ENCODE results near the gene TMEM72. TPM values are rescaled to one million over a fixed set of nuclear protein-coding genes. Genes with fewer than 3 reads are reported as not detected.

Gene TMEM72
- total and polyA plus RNA-seq, 4 donors = 0.33 to 8.0 (median 0.92) TPM

GRCh38 chr10:44949915-44950314 is 38.8 kb downstream of the TMEM72 start:
- 50% methylated on average over 3 of the region's 3 CpGs for WGBS (ENCODE audit: insufficient coverage)
- no peak overlapping the region for H3K27ac ChIP-seq (ENCODE audit: low read depth, low read length)
- H3K9me3 ChIP-seq (ENCODE audit: control insufficient read depth, insufficient read depth, low read length) = no peaks in the 10 kb centered on the region
- no peaks in the 10 kb centered on the region for H3K36me3 ChIP-seq (ENCODE audit: control insufficient read depth, insufficient read depth, low read length)
- no peak overlapping the region for H3K4me3 ChIP-seq (ENCODE audit: low read depth, low read length)
- no peak for DNase-seq (ENCODE audit: low read depth in 4 of 6, low spot score in 6 of 6)
- H3K4me1 ChIP-seq (ENCODE audit: control insufficient read depth, insufficient read depth, low read length) = peaks cover 14% of the 10 kb centered on the region
- H3K27me3 ChIP-seq (ENCODE audit: control insufficient read depth, insufficient read depth, low read length) = no peaks in the 10 kb centered on the region

- Histone ChIP-seq H3K4me1 (ENCODE audit: control insufficient read depth, insufficient read depth, low read length) (peaks cover 14% of the 10 kb centered on the region), H3K4me3 (ENCODE audit: low read depth, low read length) (no peak overlapping the region), H3K9me3 (ENCODE audit: control insufficient read depth, insufficient read depth, low read length) (no peaks in the 10 kb centered on the region), H3K36me3 (ENCODE audit: control insufficient read depth, insufficient read depth, low read length) (no peaks in the 10 kb centered on the region), H3K27ac (ENCODE audit: low read depth, low read length) (no peak overlapping the region), H3K27me3 (ENCODE audit: control insufficient read depth, insufficient read depth, low read length) (no peaks in the 10 kb centered on the region)
- WGBS (ENCODE audit: insufficient coverage) = 88% methylated on average over 9 of the region's 10 CpGs
- DNase-seq (ENCODE audit: low read depth in 4 of 6, low spot score in 6 of 6) = no peak
Observed at GRCh38 chr10:44950326-44951225, 39.4 kb downstream of the TMEM72 start.

GRCh38 chr10:44951576-44952226 is 40.6 kb downstream of the TMEM72 start:
- no peak overlapping the region for H3K27ac ChIP-seq (ENCODE audit: low read depth, low read length)
- no peaks in the 10 kb centered on the region for H3K9me3 ChIP-seq (ENCODE audit: control insufficient read depth, insufficient read depth, low read length)
- H3K4me1 ChIP-seq (ENCODE audit: control insufficient read depth, insufficient read depth, low read length) = peaks cover 14% of the 10 kb centered on the region
- no peak overlapping the region for H3K4me3 ChIP-seq (ENCODE audit: low read depth, low read length)
- 91% methylated on average over 3 of the region's 7 CpGs for WGBS (ENCODE audit: insufficient coverage)
- H3K36me3 ChIP-seq (ENCODE audit: control insufficient read depth, insufficient read depth, low read length) = no peaks in the 10 kb centered on the region
- H3K27me3 ChIP-seq (ENCODE audit: control insufficient read depth, insufficient read depth, low read length) = no peaks in the 10 kb centered on the region
- DNase-seq (ENCODE audit: low read depth in 4 of 6, low spot score in 6 of 6) = no peak

DNA sequence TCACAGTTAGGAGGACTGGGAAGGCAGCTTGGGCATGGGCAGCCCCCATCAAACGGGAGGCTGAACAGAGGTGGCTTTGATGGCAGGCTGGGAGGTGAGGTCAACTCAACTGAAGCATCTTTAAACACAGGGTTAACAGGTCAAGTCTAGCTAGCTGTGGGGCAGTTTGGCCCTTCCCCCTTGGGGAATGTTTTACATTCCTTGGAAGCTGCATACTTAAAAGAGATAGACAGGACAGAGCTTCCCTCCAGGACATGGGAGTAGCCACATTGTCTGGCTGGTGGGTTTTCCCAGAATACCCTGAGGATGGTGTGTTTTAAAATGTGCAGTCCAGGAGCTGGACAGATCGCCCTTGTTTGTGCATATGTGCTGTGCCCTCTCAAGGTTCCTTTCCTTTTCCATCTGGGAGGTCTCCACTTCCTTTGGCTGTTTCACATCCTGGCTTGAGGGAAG is 41.7 kb downstream of the TMEM72 start:
- H3K9me3 ChIP-seq (ENCODE audit: control insufficient read depth, insufficient read depth, low read length) = no peaks in the 10 kb centered on the region
- H3K27me3 ChIP-seq (ENCODE audit: control insufficient read depth, insufficient read depth, low read length) = no peaks in the 10 kb centered on the region
- DNase-seq (ENCODE audit: low read depth in 4 of 6, low spot score in 6 of 6) = no peak
- no peaks in the 10 kb centered on the region for H3K36me3 ChIP-seq (ENCODE audit: control insufficient read depth, insufficient read depth, low read length)
- H3K4me1 ChIP-seq (ENCODE audit: control insufficient read depth, insufficient read depth, low read length) = peaks cover 14% of the 10 kb centered on the region
- H3K27ac ChIP-seq (ENCODE audit: low read depth, low read length) = peak overlapping the region; percentile 2
- 57% methylated on average over 1 of the region's 2 CpGs for WGBS (ENCODE audit: insufficient coverage)
- no peak overlapping the region for H3K4me3 ChIP-seq (ENCODE audit: low read depth, low read length)

DNA sequence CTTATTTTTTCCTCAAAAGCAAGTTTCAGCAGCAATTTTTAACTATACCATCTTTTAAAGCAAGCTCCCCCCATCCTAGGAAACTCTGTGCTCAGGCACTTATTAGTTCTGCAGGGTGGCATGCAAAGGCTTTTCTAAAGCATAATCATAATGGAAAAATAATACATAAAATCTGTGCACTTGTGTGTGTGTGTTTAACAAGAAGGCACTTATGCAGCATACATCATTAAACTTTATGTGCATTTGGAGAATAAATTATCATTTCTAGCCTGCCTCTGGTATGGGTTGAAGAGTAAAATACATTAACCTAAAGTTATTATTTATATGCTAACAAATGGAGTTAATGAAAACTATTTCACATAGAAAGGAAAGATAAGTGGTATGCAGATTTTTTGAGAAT is 42.9 kb downstream of the TMEM72 start:
- H3K4me3 ChIP-seq (ENCODE audit: low read depth, low read length) = no peak overlapping the region
- peaks cover 14% of the 10 kb centered on the region for H3K4me1 ChIP-seq (ENCODE audit: control insufficient read depth, insufficient read depth, low read length)
- H3K36me3 ChIP-seq (ENCODE audit: control insufficient read depth, insufficient read depth, low read length) = no peaks in the 10 kb centered on the region
- DNase-seq (ENCODE audit: low read depth in 4 of 6, low spot score in 6 of 6) = peak in 1 of 6 donors; percentile 54
- H3K9me3 ChIP-seq (ENCODE audit: control insufficient read depth, insufficient read depth, low read length) = no peaks in the 10 kb centered on the region
- no peaks in the 10 kb centered on the region for H3K27me3 ChIP-seq (ENCODE audit: control insufficient read depth, insufficient read depth, low read length)
- no peak overlapping the region for H3K27ac ChIP-seq (ENCODE audit: low read depth, low read length)

DNA sequence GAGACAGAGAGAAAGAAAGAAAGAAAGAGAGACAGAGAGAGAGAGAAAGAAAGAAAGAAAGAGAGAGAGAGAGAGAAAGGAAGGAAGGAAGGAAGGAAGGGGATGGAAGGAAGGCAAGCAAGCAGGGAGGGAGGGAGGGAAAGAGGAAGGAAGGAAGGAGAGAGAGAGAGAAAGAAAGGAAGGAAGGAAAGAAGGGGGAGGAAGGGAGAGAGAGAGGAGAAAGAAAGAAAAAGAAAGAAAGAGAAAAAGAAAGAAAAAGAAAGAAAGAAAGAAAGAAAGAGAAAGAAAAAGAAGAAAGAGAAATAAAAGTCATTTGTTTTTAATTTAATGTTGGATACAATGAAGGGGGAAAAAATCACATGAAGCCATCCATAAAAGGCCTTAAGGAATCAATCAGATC is 43.8 kb downstream of the TMEM72 start:
- Histone ChIP-seq H3K27ac (ENCODE audit: low read depth, low read length) (no peak overlapping the region), H3K36me3 (ENCODE audit: control insufficient read depth, insufficient read depth, low read length) (no peaks in the 10 kb centered on the region), H3K27me3 (ENCODE audit: control insufficient read depth, insufficient read depth, low read length) (no peaks in the 10 kb centered on the region), H3K9me3 (ENCODE audit: control insufficient read depth, insufficient read depth, low read length) (no peaks in the 10 kb centered on the region), H3K4me1 (ENCODE audit: control insufficient read depth, insufficient read depth, low read length) (peaks cover 16% of the 10 kb centered on the region), H3K4me3 (ENCODE audit: low read depth, low read length) (no peak overlapping the region)
- no peak for DNase-seq (ENCODE audit: low read depth in 4 of 6, low spot score in 6 of 6)

DNA sequence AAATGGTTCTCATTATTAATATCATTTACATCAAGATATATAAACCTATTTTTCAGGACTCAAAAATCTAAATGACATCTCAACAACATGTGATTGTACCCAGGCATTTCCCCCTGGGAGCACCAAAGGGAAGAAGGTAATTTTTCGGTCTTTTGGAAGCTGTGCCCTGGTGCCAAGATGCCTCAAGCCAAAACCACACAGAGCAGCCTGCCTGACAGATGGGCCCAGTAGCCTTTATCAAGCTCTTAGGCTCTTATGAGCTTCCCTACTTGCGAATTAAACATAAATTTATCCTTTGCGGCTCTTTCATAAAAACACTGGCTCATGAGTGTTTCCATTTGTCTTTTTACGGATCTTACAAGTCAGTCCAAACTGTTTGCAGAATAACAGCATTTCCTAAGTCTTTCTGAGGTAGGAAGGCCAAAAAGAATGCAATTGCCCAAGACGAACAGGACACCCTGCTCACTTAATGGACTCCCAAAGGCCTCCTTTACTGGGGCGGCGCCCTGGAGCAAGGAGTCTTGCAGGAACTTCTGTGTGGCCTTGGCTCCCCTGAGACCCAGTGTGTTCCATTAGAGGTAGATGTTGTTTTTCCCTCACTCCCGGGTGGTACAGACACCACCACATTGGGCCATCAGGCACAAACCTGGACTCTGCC is 44.4 kb downstream of the TMEM72 start:
- WGBS (ENCODE audit: insufficient coverage) = 62% methylated on average over 3 of the region's 8 CpGs
- no peak overlapping the region for H3K4me3 ChIP-seq (ENCODE audit: low read depth, low read length)
- DNase-seq (ENCODE audit: low read depth in 4 of 6, low spot score in 6 of 6) = peak in 2 of 6 donors; percentile 62 to 84
- no peaks in the 10 kb centered on the region for H3K9me3 ChIP-seq (ENCODE audit: control insufficient read depth, insufficient read depth, low read length)
- H3K36me3 ChIP-seq (ENCODE audit: control insufficient read depth, insufficient read depth, low read length) = no peaks in the 10 kb centered on the region
- peaks cover 16% of the 10 kb centered on the region for H3K4me1 ChIP-seq (ENCODE audit: control insufficient read depth, insufficient read depth, low read length)
- no peak overlapping the region for H3K27ac ChIP-seq (ENCODE audit: low read depth, low read length)
- no peaks in the 10 kb centered on the region for H3K27me3 ChIP-seq (ENCODE audit: control insufficient read depth, insufficient read depth, low read length)

DNA sequence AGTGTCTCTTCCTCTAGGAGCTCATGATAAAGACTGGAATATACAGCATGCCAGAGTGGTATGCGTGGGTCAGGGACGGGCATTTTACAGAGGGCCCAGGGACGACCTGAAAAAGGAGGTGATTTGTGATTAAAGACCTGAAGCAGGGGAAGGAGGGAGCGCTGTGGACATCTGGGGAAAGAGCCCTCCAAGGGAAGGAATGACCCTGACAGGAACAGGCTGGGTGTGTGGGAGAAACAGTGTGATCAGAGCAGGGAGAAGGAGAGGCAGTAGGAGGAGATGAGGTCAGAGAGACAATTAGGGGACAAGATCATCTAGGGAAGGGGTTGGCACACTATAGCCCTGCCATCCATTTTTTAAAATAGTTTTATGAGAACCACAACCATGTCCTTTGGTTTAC is 45.1 kb downstream of the TMEM72 start:
- 92% methylated on average over 4 of the region's 4 CpGs for WGBS (ENCODE audit: insufficient coverage)
- DNase-seq (ENCODE audit: low read depth in 4 of 6, low spot score in 6 of 6) = no peak
- Histone ChIP-seq H3K4me3 (ENCODE audit: low read depth, low read length) (no peak overlapping the region), H3K4me1 (ENCODE audit: control insufficient read depth, insufficient read depth, low read length) (peaks cover 23% of the 10 kb centered on the region), H3K27ac (ENCODE audit: low read depth, low read length) (no peak overlapping the region), H3K27me3 (ENCODE audit: control insufficient read depth, insufficient read depth, low read length) (no peaks in the 10 kb centered on the region), H3K9me3 (ENCODE audit: control insufficient read depth, insufficient read depth, low read length) (no peaks in the 10 kb centered on the region), H3K36me3 (ENCODE audit: control insufficient read depth, insufficient read depth, low read length) (no peaks in the 10 kb centered on the region)

DNA sequence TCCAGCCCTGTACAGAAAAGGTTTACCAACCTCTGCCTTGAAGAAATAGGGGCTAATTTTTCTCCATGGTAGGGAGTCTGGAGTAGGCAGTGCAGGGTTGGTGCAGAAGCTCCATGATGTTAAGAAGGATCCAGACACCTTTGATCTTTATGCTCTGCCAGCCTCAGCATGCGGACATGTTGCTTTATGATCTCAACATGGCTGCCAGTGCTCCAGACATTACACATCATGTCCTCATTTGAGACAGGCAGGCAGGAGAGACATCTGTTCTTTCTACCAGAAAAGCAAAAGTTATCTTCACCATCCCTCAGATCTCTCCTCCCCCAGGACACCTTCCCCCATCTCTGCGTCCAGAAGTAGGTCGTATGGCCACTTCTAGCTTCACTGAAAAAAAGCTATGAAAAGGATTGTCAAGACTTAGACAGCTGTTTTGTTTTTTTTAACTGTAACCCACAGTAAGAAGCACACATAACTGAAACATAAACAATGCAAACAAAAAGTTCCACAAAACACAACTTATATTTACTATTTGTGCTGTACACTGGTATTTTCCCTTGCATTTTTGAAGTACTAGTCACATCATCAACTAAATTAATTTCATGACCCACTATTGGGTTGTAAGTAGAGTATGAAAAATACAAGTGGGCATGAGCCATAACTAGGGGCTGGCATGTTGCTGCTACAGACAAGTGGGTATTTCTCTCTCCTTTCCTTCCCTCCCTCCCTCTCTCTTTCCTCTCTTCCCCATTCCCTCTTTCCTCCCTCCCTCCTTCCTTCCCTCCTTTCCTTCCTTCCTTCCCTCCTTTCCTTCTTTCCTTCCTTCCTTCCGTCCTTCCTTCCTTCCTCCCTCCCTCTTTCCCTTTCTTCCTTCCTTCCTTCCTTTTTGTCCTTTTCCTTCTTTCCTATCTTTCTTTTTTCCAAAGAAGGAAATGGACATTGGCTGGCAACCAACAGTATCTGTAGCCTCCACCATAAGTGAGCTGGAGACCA is 45.9 kb downstream of the TMEM72 start:
- WGBS (ENCODE audit: insufficient coverage) = 100% methylated on average over 2 of the region's 4 CpGs
- DNase-seq (ENCODE audit: low read depth in 4 of 6, low spot score in 6 of 6) = no peak

More for the DNA sequence above, 45.9 kb downstream of the TMEM72 start:
- no peak overlapping the region for H3K27ac ChIP-seq (ENCODE audit: low read depth, low read length)
- H3K36me3 ChIP-seq (ENCODE audit: control insufficient read depth, insufficient read depth, low read length) = no peaks in the 10 kb centered on the region
- no peaks in the 10 kb centered on the region for H3K9me3 ChIP-seq (ENCODE audit: control insufficient read depth, insufficient read depth, low read length)
- no peaks in the 10 kb centered on the region for H3K27me3 ChIP-seq (ENCODE audit: control insufficient read depth, insufficient read depth, low read length)
- H3K4me1 ChIP-seq (ENCODE audit: control insufficient read depth, insufficient read depth, low read length) = peaks cover 31% of the 10 kb centered on the region
- H3K4me3 ChIP-seq (ENCODE audit: low read depth, low read length) = no peak overlapping the region
